ENCODE data around the gene RIT2.

- TF ChIP-seq POLR2A (IDR thresholded peaks at IDR 0.05) (no peak), CTCF (IDR thresholded peaks at IDR 0.05) (no peak)
Observed at GRCh38 chr18:42929857-42930256, 185.6 kb downstream of the RIT2 start.
